Measurements from ENCODE around the gene TBC1D22A. TPM values are rescaled to one million over a fixed set of nuclear protein-coding genes. Genes with fewer than 3 reads are reported as not detected.
A peak's percentile ranks its signal among the peaks of the same experiment; 100 is the strongest.

Gene TBC1D22A
- total RNA-seq, 1 donor from 2014 or later = 24.2 TPM

DNA sequence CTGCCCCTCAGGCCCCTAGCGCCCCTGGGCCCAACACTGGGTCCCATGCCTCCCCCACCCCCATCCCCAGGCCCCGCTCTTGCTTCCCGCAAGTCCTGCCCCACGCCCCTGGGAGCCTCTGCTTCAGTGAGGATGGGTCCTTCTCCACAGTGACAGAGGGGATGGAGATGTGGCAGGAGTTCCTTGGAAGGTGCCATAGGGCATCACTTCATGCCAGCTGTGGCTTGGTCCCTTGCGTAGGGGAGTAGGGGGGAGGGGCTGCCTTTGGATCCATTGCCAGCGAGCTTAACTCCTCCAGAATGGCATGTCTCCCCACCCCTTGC lies 9.5 kb upstream of the TBC1D22A start:
- Mint-ChIP-seq H3K36me3 (ENCODE audit: low read depth, unreplicated experiment) (peaks cover 7% of the 10 kb centered on the region), H3K4me3 (ENCODE audit: unreplicated experiment) (no peak overlapping the region), H3K4me1 (ENCODE audit: low read depth, unreplicated experiment) (peaks cover 28% of the 10 kb centered on the region), H3K27ac (ENCODE audit: unreplicated experiment) (no peak overlapping the region), H3K27me3 (ENCODE audit: low read depth, unreplicated experiment) (peaks cover 4% of the 10 kb centered on the region), H3K9me3 (ENCODE audit: unreplicated experiment) (peaks cover 12% of the 10 kb centered on the region)
- Histone ChIP-seq H3K79me2 (ENCODE audit: insufficient read depth, low read length) (no peaks in the 10 kb centered on the region), H3K27ac (ENCODE audit: low read depth, low read length) (no peak overlapping the region), H3K4me2 (ENCODE audit: low read length) (no peak overlapping the region), H4K20me1 (ENCODE audit: insufficient read depth, low read length) (no peaks in the 10 kb centered on the region), H2AFZ (ENCODE audit: low read depth, low read length) (no peak overlapping the region), H3K36me3 (ENCODE audit: insufficient read depth, low read length) (no peaks in the 10 kb centered on the region), H3K4me3 (ENCODE audit: insufficient read depth, low read depth, low read length) (no peak overlapping the region), H3K9me3 (ENCODE audit: insufficient read depth, low read depth, low read length) (peaks cover 5% of the 10 kb centered on the region), H3K4me1 (ENCODE audit: insufficient read depth, low read length) (peaks cover 37% of the 10 kb centered on the region), H3K27me3 (ENCODE audit: insufficient read depth, low read length) (no peaks in the 10 kb centered on the region), H3K9ac (ENCODE audit: low read length) (no peak overlapping the region)
- FAIRE-seq = no peak
- TF ChIP-seq, protein P1, sequence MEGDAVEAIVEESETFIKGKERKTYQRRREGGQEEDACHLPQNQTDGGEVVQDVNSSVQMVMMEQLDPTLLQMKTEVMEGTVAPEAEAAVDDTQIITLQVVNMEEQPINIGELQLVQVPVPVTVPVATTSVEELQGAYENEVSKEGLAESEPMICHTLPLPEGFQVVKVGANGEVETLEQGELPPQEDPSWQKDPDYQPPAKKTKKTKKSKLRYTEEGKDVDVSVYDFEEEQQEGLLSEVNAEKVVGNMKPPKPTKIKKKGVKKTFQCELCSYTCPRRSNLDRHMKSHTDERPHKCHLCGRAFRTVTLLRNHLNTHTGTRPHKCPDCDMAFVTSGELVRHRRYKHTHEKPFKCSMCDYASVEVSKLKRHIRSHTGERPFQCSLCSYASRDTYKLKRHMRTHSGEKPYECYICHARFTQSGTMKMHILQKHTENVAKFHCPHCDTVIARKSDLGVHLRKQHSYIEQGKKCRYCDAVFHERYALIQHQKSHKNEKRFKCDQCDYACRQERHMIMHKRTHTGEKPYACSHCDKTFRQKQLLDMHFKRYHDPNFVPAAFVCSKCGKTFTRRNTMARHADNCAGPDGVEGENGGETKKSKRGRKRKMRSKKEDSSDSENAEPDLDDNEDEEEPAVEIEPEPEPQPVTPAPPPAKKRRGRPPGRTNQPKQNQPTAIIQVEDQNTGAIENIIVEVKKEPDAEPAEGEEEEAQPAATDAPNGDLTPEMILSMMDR (IDR thresholded peaks at IDR 0.05; ENCODE audit: insufficient read depth, low read depth, low read length) = no peak
- no peak for TF ChIP-seq EZH2 (IDR thresholded peaks at IDR 0.05; ENCODE audit: insufficient read depth, low read length)
- no peak for DNase-seq (ENCODE audit: low read depth)

DNA sequence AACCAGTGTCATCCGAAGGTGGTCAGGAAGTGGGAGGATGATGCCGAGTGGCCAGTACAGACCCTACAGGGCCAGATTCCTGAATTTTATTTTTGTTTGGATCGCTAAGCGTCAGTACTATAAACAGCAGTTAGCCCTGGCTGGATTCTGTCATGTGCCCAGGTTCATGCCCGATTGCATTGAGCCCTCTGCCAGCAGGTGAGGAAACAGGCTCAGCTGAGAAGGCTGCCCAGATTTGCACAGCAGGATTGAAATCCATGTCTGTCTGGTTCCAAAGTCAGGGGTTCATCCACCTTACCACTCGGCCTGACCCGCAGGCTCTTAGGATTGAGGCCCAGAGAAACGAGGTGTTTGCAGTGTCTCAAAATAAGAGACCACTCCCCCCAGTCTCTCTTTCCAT lies 9.1 kb upstream of the TBC1D22A start:
- H3K4me1 ChIP-seq (ENCODE audit: insufficient read depth, low read length) = peaks cover 37% of the 10 kb centered on the region
- no peaks in the 10 kb centered on the region for H4K20me1 ChIP-seq (ENCODE audit: insufficient read depth, low read length)
- H3K79me2 ChIP-seq (ENCODE audit: insufficient read depth, low read length) = no peaks in the 10 kb centered on the region
- Mint-ChIP-seq H3K4me3 (ENCODE audit: unreplicated experiment) (no peak overlapping the region), H3K36me3 (ENCODE audit: low read depth, unreplicated experiment) (peaks cover 9% of the 10 kb centered on the region), H3K27ac (ENCODE audit: unreplicated experiment) (peak overlapping the region; percentile 97), H3K4me1 (ENCODE audit: low read depth, unreplicated experiment) (peaks cover 28% of the 10 kb centered on the region), H3K27me3 (ENCODE audit: low read depth, unreplicated experiment) (peaks cover 4% of the 10 kb centered on the region), H3K9me3 (ENCODE audit: unreplicated experiment) (peaks cover 12% of the 10 kb centered on the region)
- peak overlapping the region; percentile 53 for H2AFZ ChIP-seq (ENCODE audit: low read depth, low read length)
- TF ChIP-seq, protein P1 (IDR thresholded peaks at IDR 0.05; ENCODE audit: insufficient read depth, low read depth, low read length) = no peak
- no peak for TF ChIP-seq EZH2 (IDR thresholded peaks at IDR 0.05; ENCODE audit: insufficient read depth, low read length)
- H3K9ac ChIP-seq (ENCODE audit: low read length) = peak overlapping the region; percentile 76
- no peak overlapping the region for H3K4me3 ChIP-seq (ENCODE audit: insufficient read depth, low read depth, low read length)
- DNase-seq (ENCODE audit: low read depth) (no peak), FAIRE-seq (no peak)
- peak overlapping the region; percentile 83 for H3K4me2 ChIP-seq (ENCODE audit: low read length)
- no peaks in the 10 kb centered on the region for H3K27me3 ChIP-seq (ENCODE audit: insufficient read depth, low read length)
- H3K9me3 ChIP-seq (ENCODE audit: insufficient read depth, low read depth, low read length) = peaks cover 5% of the 10 kb centered on the region
- peak overlapping the region; percentile 96 for H3K27ac ChIP-seq (ENCODE audit: low read depth, low read length)
- no peaks in the 10 kb centered on the region for H3K36me3 ChIP-seq (ENCODE audit: insufficient read depth, low read length)

DNA sequence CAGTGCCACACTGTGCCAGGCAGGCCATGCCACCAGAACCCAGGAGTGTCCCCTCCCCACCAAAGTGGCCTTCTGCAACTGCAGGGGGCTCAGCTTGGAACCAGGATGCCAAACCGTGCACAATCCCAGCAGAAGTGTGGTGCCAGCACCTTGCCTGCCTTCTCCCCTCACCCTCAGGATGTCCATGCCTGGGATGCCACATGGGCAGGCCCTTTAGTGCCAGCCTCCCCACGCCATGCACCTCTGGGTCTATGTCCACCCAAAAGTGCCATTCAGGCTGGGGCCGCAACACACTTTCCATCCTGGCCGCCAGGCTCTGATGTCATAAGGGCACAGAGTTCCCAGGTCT lies 8.7 kb upstream of the TBC1D22A start:
- H3K4me3 ChIP-seq (ENCODE audit: insufficient read depth, low read depth, low read length) = no peak overlapping the region
- Mint-ChIP-seq H3K9me3 (ENCODE audit: unreplicated experiment) (peaks cover 12% of the 10 kb centered on the region), H3K27ac (ENCODE audit: unreplicated experiment) (peak overlapping the region; percentile 97), H3K27me3 (ENCODE audit: low read depth, unreplicated experiment) (peaks cover 4% of the 10 kb centered on the region), H3K4me3 (ENCODE audit: unreplicated experiment) (no peak overlapping the region), H3K4me1 (ENCODE audit: low read depth, unreplicated experiment) (peaks cover 28% of the 10 kb centered on the region), H3K36me3 (ENCODE audit: low read depth, unreplicated experiment) (peaks cover 13% of the 10 kb centered on the region)
- H4K20me1 ChIP-seq (ENCODE audit: insufficient read depth, low read length) = no peaks in the 10 kb centered on the region
- no peaks in the 10 kb centered on the region for H3K36me3 ChIP-seq (ENCODE audit: insufficient read depth, low read length)
- H3K9ac ChIP-seq (ENCODE audit: low read length) = peak overlapping the region; percentile 76
- no peaks in the 10 kb centered on the region for H3K79me2 ChIP-seq (ENCODE audit: insufficient read depth, low read length)
- H3K4me1 ChIP-seq (ENCODE audit: insufficient read depth, low read length) = peaks cover 36% of the 10 kb centered on the region
- H3K27me3 ChIP-seq (ENCODE audit: insufficient read depth, low read length) = no peaks in the 10 kb centered on the region
- peak overlapping the region; percentile 53 for H2AFZ ChIP-seq (ENCODE audit: low read depth, low read length)
- H3K4me2 ChIP-seq (ENCODE audit: low read length) = peak overlapping the region; percentile 83
- TF ChIP-seq, protein P1 (IDR thresholded peaks at IDR 0.05; ENCODE audit: insufficient read depth, low read depth, low read length) = no peak
- TF ChIP-seq EZH2 (IDR thresholded peaks at IDR 0.05; ENCODE audit: insufficient read depth, low read length) = no peak
- H3K27ac ChIP-seq (ENCODE audit: low read depth, low read length) = peak overlapping the region; percentile 96
- DNase-seq (ENCODE audit: low read depth) (no peak), FAIRE-seq (no peak)
- peaks cover 5% of the 10 kb centered on the region for H3K9me3 ChIP-seq (ENCODE audit: insufficient read depth, low read depth, low read length)

Data from astrocyte (in vitro differentiated cells and primary cell).